AG09309 (cell line): Measurements from ENCODE around the gene FBXL15.

Experiments used
- DNase-seq: peaks from one replicate; pipeline ENCODE4 v3.0.0-alpha.2; 2010; ENCODE audit warnings: low read depth
- H3K4me3 ChIP-seq: 2 replicates; pipeline ENCODE4 v1.5.1; 2011; ENCODE audit warnings: mild to moderate bottlenecking, low read depth, low read length, moderate library complexity; ENCODE audit not compliant: control insufficient read depth
- CTCF ChIP-seq: IDR thresholded peaks from 2 replicates; pipeline ENCODE4 v1.5.1; 2011; ENCODE audit warnings: mild to moderate bottlenecking, low read depth, low read length, inconsistent platforms; ENCODE audit not compliant: insufficient read depth, control insufficient read depth; ENCODE audit errors: missing control alignments

FBXL15 gene

GRCh38 chr10:102416283-102416682 is 4.4 kb upstream of the FBXL15 start:
- DNase-seq, result no peak
- H3K4me3 ChIP-seq, result no peak overlapping the region
- no peak for TF ChIP-seq CTCF

GRCh38 chr10:102416695-102417094 is 3.9 kb upstream of the FBXL15 start:
- H3K4me3 ChIP-seq, result no peak overlapping the region
- no peak for TF ChIP-seq CTCF
- DNase-seq, result no peak

GRCh38 chr10:102418622-102419268 is 1.9 kb upstream of the FBXL15 start, which contains the start of gene PSD:
Gene PSD (minus strand): TSS chr10:102418785. CDS start chr10:102417038, 1,747 bp downstream.
- no peak for DNase-seq
- H3K4me3 ChIP-seq, result peak within 1 kb of the TSS; percentile 83
- no peak for TF ChIP-seq CTCF

- H3K4me3 ChIP-seq, result peak overlapping the region; percentile 83
- TF ChIP-seq CTCF, result no peak
- no peak for DNase-seq
Measured at GRCh38 chr10:102419269-102420180, 1.1 kb upstream of the FBXL15 start.

GRCh38 chr10:102420181-102420713 is 389 bp upstream of the FBXL15 start:
- no peak for DNase-seq
- TF ChIP-seq CTCF, result no peak
- peak overlapping the region; percentile 83 for H3K4me3 ChIP-seq

- H3K4me3 ChIP-seq, result peak overlapping the region; percentile 83
- DNase-seq, result no peak
- no peak for TF ChIP-seq CTCF
Measured at GRCh38 chr10:102421507-102421756, 796 bp downstream of the FBXL15 start.
